Choroid plexus epithelial cell (primary cell): ENCODE data around the gene RAB26.
"Not testable (repeated sequence)": the region's sequence is repeated elsewhere in the genome, so short reads cannot be mapped to it uniquely, and the experiment has no call there.

Source experiments
- DNase-seq: peaks from one replicate; pipeline ENCODE4 v3.0.0-alpha.2; 2010; ENCODE audit warnings: low read depth
- H3K4me3 ChIP-seq: 2 replicates; pipeline ENCODE4 v1.5.1; 2011; ENCODE audit warnings: low read depth, mild to moderate bottlenecking, control low read depth, low read length, moderate library complexity
- TF ChIP-seq, protein P1 (sequence below): conservative IDR thresholded peaks from 2 replicates; pipeline ENCODE4 v1.5.1; 2011; ENCODE audit warnings: low read depth, mild to moderate bottlenecking, control low read depth, inconsistent platforms, low read length, moderate library complexity

Gene RAB26

DNA sequence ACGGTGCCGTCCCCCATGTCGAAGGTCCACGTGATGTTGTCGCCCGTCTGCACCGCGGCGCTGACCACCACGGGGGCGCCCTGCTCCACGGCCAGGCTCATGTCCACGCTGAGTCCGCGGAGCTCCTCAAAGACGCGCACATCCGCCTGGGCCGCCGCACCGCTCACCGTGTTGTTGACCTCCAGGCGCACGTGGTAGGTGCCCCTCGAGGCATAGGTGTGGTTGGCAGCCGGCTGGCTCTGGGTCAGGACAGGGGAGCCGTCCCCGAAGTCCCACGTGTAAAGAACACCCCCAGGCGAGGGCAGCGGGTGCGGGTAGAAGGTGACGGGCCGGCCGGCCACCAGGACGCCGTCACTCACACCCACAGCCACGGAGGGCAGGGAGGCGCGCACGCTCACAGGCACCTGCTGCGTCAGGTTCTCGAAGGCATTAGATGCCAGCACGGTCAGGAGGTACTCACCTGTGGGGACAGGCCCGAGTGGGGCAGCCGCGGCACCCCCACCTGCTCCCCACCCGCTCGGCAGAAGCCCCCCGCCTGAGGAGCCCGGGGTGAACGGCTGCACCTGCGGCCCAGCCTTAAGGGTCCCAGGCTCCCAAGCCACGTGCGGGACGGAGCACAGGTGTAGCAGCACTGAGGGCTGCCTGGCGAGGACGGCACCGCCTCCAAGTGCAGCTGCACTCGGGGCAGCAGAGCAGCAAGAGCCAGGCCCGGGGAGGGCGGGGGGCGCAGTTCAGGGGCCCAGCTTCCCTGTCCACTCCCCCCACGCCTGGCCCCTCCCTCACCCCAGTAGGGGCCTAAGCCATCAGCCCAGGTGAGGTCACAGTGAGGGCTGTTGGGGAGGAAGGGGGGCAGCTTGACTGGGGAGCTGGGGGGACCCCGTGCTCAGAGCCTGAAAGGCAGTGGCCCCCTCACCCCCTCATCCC lies 36.8 kb upstream of the RAB26 start:
- not testable (repeated sequence) for H3K4me3 ChIP-seq, DNase-seq

DNA sequence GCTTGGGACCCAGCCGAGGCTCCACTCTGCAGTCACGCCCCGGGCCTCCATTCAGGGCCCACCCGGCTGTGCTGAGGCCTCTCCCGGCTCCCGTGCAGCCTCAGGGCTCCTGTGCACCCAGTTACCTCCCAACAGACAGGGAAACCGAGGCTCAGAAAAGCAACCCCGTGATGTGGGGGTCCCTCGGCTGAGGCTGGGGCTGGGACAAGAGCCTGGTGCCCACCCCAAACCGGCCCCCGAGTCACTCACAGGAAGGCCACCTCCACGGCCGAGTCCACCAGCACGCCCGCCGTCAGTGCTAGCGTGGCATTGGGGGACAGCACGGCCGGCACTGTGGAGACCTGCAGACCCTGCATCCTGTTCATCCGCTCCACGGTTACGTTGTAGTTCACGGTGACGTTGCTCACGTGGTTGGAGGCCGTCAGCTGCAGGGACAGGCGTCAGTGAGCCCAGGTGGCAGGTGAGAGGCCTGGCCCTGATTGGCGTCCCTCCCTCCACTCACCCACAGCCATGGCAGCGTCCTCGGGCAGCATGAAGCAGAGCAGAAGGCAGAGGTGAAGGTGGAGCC lies 35.8 kb upstream of the RAB26 start:
- DNase-seq, H3K4me3 ChIP-seq: not testable (repeated sequence)

- H3K4me3 ChIP-seq, DNase-seq: not testable (repeated sequence)
These were observed 34.2 kb upstream of the RAB26 start for GRCh38 chr16:2114225-2114624.

- not testable (repeated sequence) for DNase-seq, H3K4me3 ChIP-seq
These were observed 33.4 kb upstream of the RAB26 start for GRCh38 chr16:2114885-2115590.

GRCh38 chr16:2115591-2115973 lies 32.8 kb upstream of the RAB26 start:
- DNase-seq = no peak
- TF ChIP-seq, protein P1, sequence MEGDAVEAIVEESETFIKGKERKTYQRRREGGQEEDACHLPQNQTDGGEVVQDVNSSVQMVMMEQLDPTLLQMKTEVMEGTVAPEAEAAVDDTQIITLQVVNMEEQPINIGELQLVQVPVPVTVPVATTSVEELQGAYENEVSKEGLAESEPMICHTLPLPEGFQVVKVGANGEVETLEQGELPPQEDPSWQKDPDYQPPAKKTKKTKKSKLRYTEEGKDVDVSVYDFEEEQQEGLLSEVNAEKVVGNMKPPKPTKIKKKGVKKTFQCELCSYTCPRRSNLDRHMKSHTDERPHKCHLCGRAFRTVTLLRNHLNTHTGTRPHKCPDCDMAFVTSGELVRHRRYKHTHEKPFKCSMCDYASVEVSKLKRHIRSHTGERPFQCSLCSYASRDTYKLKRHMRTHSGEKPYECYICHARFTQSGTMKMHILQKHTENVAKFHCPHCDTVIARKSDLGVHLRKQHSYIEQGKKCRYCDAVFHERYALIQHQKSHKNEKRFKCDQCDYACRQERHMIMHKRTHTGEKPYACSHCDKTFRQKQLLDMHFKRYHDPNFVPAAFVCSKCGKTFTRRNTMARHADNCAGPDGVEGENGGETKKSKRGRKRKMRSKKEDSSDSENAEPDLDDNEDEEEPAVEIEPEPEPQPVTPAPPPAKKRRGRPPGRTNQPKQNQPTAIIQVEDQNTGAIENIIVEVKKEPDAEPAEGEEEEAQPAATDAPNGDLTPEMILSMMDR = no peak
- H3K4me3 ChIP-seq = no peak overlapping the region

DNA sequence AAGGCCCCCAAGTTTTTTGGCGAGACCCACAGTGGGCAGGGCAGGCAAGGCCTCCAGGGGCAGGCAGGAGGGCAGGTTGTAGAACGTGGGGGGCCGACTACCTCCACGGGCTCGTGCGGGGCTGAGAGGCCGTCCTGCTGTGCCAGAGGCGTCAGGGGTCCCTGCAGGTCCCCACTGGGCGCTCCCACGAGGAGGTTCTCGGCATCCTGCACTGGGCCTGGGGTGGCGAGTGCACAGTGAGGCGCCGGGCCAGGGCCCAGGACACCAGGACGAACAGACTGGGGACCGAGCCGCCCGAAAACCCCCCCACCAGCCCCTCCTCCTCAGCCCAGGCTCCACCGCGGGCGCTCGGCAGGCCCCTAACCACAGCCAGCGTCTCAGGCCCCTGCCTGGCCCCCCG lies 32.0 kb upstream of the RAB26 start:
- not testable (repeated sequence) for H3K4me3 ChIP-seq, DNase-seq

GRCh38 chr16:2117341-2117740 lies 31.1 kb upstream of the RAB26 start:
- DNase-seq, H3K4me3 ChIP-seq: not testable (repeated sequence)

DNA sequence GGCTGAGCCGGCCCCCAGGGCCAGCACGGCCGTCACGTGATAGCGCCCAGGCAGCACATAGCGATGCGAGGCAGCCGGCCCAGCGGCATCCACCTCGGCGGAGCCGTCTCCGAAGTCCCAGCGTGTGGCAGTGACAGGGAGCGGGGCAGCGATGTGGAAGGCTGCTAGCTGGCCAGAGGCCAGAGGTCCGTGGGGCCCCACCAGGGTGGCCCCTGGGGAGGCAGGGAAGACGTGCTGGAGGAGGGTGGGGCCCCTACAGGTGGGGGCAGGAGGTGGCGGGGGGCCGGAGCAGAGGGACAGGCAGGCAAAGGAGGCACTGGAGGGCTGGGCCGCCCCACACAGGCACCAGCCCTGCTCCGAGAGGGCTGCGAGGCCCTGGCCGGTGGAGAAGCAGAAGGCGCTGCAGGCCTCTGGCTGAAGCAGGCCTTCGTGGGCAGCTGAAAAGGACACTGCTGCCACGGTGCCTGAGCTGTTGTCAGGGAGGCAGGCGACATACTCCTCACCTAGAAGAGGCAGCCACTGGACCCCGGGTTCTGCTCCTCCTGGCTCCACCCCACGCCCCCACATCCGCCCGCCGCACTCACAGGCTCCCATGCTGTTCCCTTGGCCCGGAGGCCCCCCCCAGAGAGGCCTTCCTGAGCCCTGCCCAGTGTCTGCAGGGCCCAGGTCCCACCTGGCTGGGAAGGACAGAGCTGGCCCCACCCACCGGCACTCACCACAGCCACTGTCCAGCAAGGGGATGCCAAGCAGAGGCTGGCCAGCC lies 30.3 kb upstream of the RAB26 start:
- DNase-seq, H3K4me3 ChIP-seq: not testable (repeated sequence)

- not testable (repeated sequence) for H3K4me3 ChIP-seq
- TF ChIP-seq, protein P1 = peak; percentile 55
- peak; percentile 80 for DNase-seq
These were observed 27.1 kb upstream of the RAB26 start for GRCh38 chr16:2121325-2121724.

GRCh38 chr16:2121853-2122252 lies 26.6 kb upstream of the RAB26 start:
- TF ChIP-seq, protein P1 = no peak
- H3K4me3 ChIP-seq = no peak overlapping the region
- no peak for DNase-seq
